ENCODE data around the gene DCPS. TPM values are rescaled to one million over a fixed set of nuclear protein-coding genes. Genes with fewer than 3 reads are reported as not detected.
"Not testable (repeated sequence)": the region's sequence is repeated elsewhere in the genome, so short reads cannot be mapped to it uniquely, and the experiment has no call there.

Gene DCPS
- total RNA-seq, 1 donor from 2014 or later, result 9.4 TPM

- no peak for DNase-seq (ENCODE audit: low read depth)
Observed at GRCh38 chr11:126360049-126360446, 56.2 kb downstream of the DCPS start.

- DNase-seq (ENCODE audit: low read depth), result no peak
Observed at GRCh38 chr11:126361400-126361799, 57.5 kb downstream of the DCPS start.

- no peak for DNase-seq (ENCODE audit: low read depth)
Observed at GRCh38 chr11:126362879-126363655, 59.2 kb downstream of the DCPS start.

GRCh38 chr11:126363706-126364248 is 59.9 kb downstream of the DCPS start:
- no peak for DNase-seq (ENCODE audit: low read depth)

GRCh38 chr11:126364735-126365134 is 60.9 kb downstream of the DCPS start:
- not testable (repeated sequence) for DNase-seq (ENCODE audit: low read depth)

GRCh38 chr11:126365508-126365907 is 61.6 kb downstream of the DCPS start:
- not testable (repeated sequence) for DNase-seq (ENCODE audit: low read depth)

GRCh38 chr11:126366064-126366822 is 62.4 kb downstream of the DCPS start:
- DNase-seq (ENCODE audit: low read depth), result no peak

GRCh38 chr11:126366823-126367654 is 63.2 kb downstream of the DCPS start:
- not testable (repeated sequence) for DNase-seq (ENCODE audit: low read depth)

GRCh38 chr11:126367806-126368205 is 63.9 kb downstream of the DCPS start:
- DNase-seq (ENCODE audit: low read depth), result not testable (repeated sequence)

GRCh38 chr11:126368336-126369119 is 64.7 kb downstream of the DCPS start:
- DNase-seq (ENCODE audit: low read depth), result not testable (repeated sequence)

- DNase-seq (ENCODE audit: low read depth), result no peak
Observed at GRCh38 chr11:126370016-126370415, 66.2 kb downstream of the DCPS start.

GRCh38 chr11:126371595-126371994 is 67.7 kb downstream of the DCPS start:
- no peak for DNase-seq (ENCODE audit: low read depth)

GRCh38 chr11:126373389-126374066 is 69.7 kb downstream of the DCPS start:
- peak; percentile 39 for DNase-seq (ENCODE audit: low read depth)

GRCh38 chr11:126374562-126375300 is 70.9 kb downstream of the DCPS start:
- DNase-seq (ENCODE audit: low read depth), result not testable (repeated sequence)

- DNase-seq (ENCODE audit: low read depth), result peak; percentile 21
Observed at GRCh38 chr11:126375726-126376125, 71.9 kb downstream of the DCPS start.

GRCh38 chr11:126378763-126379162 is 74.9 kb downstream of the DCPS start:
- no peak for DNase-seq (ENCODE audit: low read depth)

GRCh38 chr11:126380909-126381308 is 77.0 kb downstream of the DCPS start:
- no peak for DNase-seq (ENCODE audit: low read depth)

GRCh38 chr11:126381960-126382359 is 78.1 kb downstream of the DCPS start:
- DNase-seq (ENCODE audit: low read depth), result not testable (repeated sequence)

- not testable (repeated sequence) for DNase-seq (ENCODE audit: low read depth)
Observed at GRCh38 chr11:126382641-126383040, 78.8 kb downstream of the DCPS start.
